Endothelial cell of umbilical vein (primary cell): ENCODE measurements around the gene PLEKHA5.
"Not testable (repeated sequence)": the region's sequence is repeated elsewhere in the genome, so short reads cannot be mapped to it uniquely, and the experiment has no call there.

Source experiments
- EZH2 ChIP-seq: IDR thresholded peaks from 2 replicates; pipeline ENCODE4 v1.6.1; 2012; ENCODE audit warnings: borderline replicate concordance, low read depth, mild to moderate bottlenecking, moderate library complexity, low read length, inconsistent platforms; ENCODE audit not compliant: severe bottlenecking
- FOS ChIP-seq: IDR thresholded peaks from 2 replicates; pipeline ENCODE4 v1.6.1; 2011; ENCODE audit warnings: mild to moderate bottlenecking, low read length, moderate library complexity, borderline replicate concordance; ENCODE audit not compliant: insufficient read depth
- GATA2 ChIP-seq: IDR thresholded peaks from 2 replicates; pipeline ENCODE4 v1.7.0; 2011; ENCODE audit warnings: low read depth, mild to moderate bottlenecking, moderate library complexity, mixed read lengths, low read length; ENCODE audit not compliant: insufficient read length, insufficient read depth
- JUN ChIP-seq: IDR thresholded peaks from 2 replicates; pipeline ENCODE4 v1.6.1; 2011; ENCODE audit warnings: borderline replicate concordance, low read depth; ENCODE audit not compliant: insufficient read length, insufficient read depth
- MYC ChIP-seq: IDR thresholded peaks from one replicate; pipeline ENCODE4 v1.6.1; 2011; ENCODE audit warnings: mild to moderate bottlenecking, low read depth, low read length
- POLR2A ChIP-seq: IDR thresholded peaks from 2 replicates; pipeline ENCODE4 v1.6.1; 2012; ENCODE audit warnings: low read depth, mild to moderate bottlenecking, control low read depth, low read length
- POLR2AphosphoS5 ChIP-seq: IDR thresholded peaks from 2 replicates; pipeline ENCODE4 v1.6.1; 2012; ENCODE audit warnings: low read depth, mild to moderate bottlenecking, control low read depth, low read length, moderate library complexity; ENCODE audit not compliant: insufficient read depth
- TF ChIP-seq, protein P1 (sequence below), 2 donors: IDR thresholded peaks; 1 replicate in 1 of 2; 2 replicates in 1 of 2; pipeline ENCODE4 v1.5.1; 2011; ENCODE audit warnings: low read length in 2 of 2, mild to moderate bottlenecking in 2 of 2, moderate library complexity in 2 of 2, control low read depth in 1 of 2, inconsistent platforms in 1 of 2, low read depth in 1 of 2; ENCODE audit not compliant: insufficient read depth in 1 of 2; ENCODE audit errors: extremely low read depth in 1 of 2
- TF ChIP-seq, protein P2 (sequence below): IDR thresholded peaks from 2 replicates; pipeline ENCODE4 v1.6.1; 2011; ENCODE audit not compliant: insufficient read depth, insufficient read length

DNA sequence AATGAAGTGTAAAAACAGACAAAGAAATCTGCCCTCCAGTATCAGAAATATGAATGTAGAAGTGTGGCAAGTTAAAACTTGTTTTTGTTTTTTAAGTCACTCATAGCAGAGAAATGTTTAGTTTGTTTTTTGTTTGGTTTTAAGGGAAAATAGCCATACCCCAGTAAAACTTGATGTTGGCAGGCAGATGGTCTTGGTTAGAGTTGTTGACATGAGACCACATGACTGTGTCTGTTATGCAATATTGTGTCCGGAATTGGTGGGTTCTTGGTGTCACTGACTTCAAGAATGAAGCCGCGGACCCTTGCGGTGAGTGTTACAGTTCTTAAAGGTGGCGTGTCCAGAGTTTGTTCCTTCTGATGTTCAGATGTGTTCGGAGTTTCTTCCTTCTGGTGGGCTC lies 99.5 kb downstream of the PLEKHA5 start:
- TF ChIP-seq, protein P1, sequence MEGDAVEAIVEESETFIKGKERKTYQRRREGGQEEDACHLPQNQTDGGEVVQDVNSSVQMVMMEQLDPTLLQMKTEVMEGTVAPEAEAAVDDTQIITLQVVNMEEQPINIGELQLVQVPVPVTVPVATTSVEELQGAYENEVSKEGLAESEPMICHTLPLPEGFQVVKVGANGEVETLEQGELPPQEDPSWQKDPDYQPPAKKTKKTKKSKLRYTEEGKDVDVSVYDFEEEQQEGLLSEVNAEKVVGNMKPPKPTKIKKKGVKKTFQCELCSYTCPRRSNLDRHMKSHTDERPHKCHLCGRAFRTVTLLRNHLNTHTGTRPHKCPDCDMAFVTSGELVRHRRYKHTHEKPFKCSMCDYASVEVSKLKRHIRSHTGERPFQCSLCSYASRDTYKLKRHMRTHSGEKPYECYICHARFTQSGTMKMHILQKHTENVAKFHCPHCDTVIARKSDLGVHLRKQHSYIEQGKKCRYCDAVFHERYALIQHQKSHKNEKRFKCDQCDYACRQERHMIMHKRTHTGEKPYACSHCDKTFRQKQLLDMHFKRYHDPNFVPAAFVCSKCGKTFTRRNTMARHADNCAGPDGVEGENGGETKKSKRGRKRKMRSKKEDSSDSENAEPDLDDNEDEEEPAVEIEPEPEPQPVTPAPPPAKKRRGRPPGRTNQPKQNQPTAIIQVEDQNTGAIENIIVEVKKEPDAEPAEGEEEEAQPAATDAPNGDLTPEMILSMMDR (IDR thresholded peaks at IDR 0.05; ENCODE audit: extremely low read depth in 1 of 2, insufficient read depth in 1 of 2, low read depth in 1 of 2, low read length in 2 of 2): not testable (repeated sequence)
- TF ChIP-seq, protein P2, sequence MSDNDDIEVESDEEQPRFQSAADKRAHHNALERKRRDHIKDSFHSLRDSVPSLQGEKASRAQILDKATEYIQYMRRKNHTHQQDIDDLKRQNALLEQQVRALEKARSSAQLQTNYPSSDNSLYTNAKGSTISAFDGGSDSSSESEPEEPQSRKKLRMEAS: not testable (repeated sequence)
- not testable (repeated sequence) for TF ChIP-seq POLR2AphosphoS5, EZH2, POLR2A, JUN, GATA2, MYC, FOS
